ENCODE measurements around the gene CRACR2A.

Gene CRACR2A

GRCh38 chr12:3694673-3695072 is 58.2 kb downstream of the CRACR2A start:
- TF ChIP-seq TAF1 (IDR thresholded peaks at IDR 0.05; ENCODE audit: borderline replicate concordance, insufficient read depth, low read length) (no peak), FOXP2 (optimal IDR thresholded peaks at IDR 0.05; ENCODE audit: borderline replicate concordance, extremely low read depth, extremely low read length, insufficient read depth) (no peak), POLR2AphosphoS5 (IDR thresholded peaks at IDR 0.05; ENCODE audit: low read depth, low read length) (no peak), REST (IDR thresholded peaks at IDR 0.05; ENCODE audit: insufficient read depth in 1 of 2, low read depth in 2 of 2, low read length in 2 of 2) (no peak), SIN3A (IDR thresholded peaks at IDR 0.05; ENCODE audit: borderline replicate concordance, insufficient read depth, low read length) (no peak)

- TF ChIP-seq SIN3A (IDR thresholded peaks at IDR 0.05; ENCODE audit: borderline replicate concordance, insufficient read depth, low read length) (no peak), POLR2AphosphoS5 (IDR thresholded peaks at IDR 0.05; ENCODE audit: low read depth, low read length) (no peak), REST (IDR thresholded peaks at IDR 0.05; ENCODE audit: insufficient read depth in 1 of 2, low read depth in 2 of 2, low read length in 2 of 2) (no peak), TAF1 (IDR thresholded peaks at IDR 0.05; ENCODE audit: borderline replicate concordance, insufficient read depth, low read length) (no peak), FOXP2 (optimal IDR thresholded peaks at IDR 0.05; ENCODE audit: borderline replicate concordance, extremely low read depth, extremely low read length, insufficient read depth) (no peak)
These were observed 60.1 kb downstream of the CRACR2A start for GRCh38 chr12:3692616-3693365.

GRCh38 chr12:3686463-3686862 is 66.4 kb downstream of the CRACR2A start:
- no peak for TF ChIP-seq SIN3A (IDR thresholded peaks at IDR 0.05; ENCODE audit: borderline replicate concordance, insufficient read depth, low read length)
- TF ChIP-seq TAF1 (IDR thresholded peaks at IDR 0.05; ENCODE audit: borderline replicate concordance, insufficient read depth, low read length), result no peak
- no peak for TF ChIP-seq REST (IDR thresholded peaks at IDR 0.05; ENCODE audit: insufficient read depth in 1 of 2, low read depth in 2 of 2, low read length in 2 of 2)
- no peak for TF ChIP-seq POLR2AphosphoS5 (IDR thresholded peaks at IDR 0.05; ENCODE audit: low read depth, low read length)

- TF ChIP-seq SIN3A (IDR thresholded peaks at IDR 0.05; ENCODE audit: borderline replicate concordance, insufficient read depth, low read length), result no peak
- TF ChIP-seq POLR2AphosphoS5 (IDR thresholded peaks at IDR 0.05; ENCODE audit: low read depth, low read length), result no peak
- no peak for TF ChIP-seq FOXP2 (optimal IDR thresholded peaks at IDR 0.05; ENCODE audit: borderline replicate concordance, extremely low read depth, extremely low read length, insufficient read depth)
- TF ChIP-seq TAF1 (IDR thresholded peaks at IDR 0.05; ENCODE audit: borderline replicate concordance, insufficient read depth, low read length), result no peak
- no peak for TF ChIP-seq REST (IDR thresholded peaks at IDR 0.05; ENCODE audit: insufficient read depth in 1 of 2, low read depth in 2 of 2, low read length in 2 of 2)
These were observed 67.1 kb downstream of the CRACR2A start for GRCh38 chr12:3685830-3686229.
